Prostate gland (tissue), 2 donors: ENCODE measurements around the gene OSBPL7. TPM values are rescaled to one million over a fixed set of nuclear protein-coding genes. Genes with fewer than 3 reads are reported as not detected.

Experiments used
- DNase-seq: peaks from one replicate; pipeline ENCODE4 v3.0.0-alpha.2; 2019; ENCODE audit warnings: low spot score
- H3K27ac ChIP-seq, 2 donors: fragments of 200-600 bp; sonication (generic); 2 replicates each; pipeline ENCODE4 v1.5.1; 2017 to 2019
- H3K27me3 ChIP-seq: fragments of 200-600 bp; sonication (generic); replicated peaks from 2 replicates; pipeline ENCODE4 v1.5.1; 2019; ENCODE audit not compliant: insufficient read depth
- H3K36me3 ChIP-seq, 2 donors: fragments of 200-600 bp; sonication (generic); 1 replicate in 1 of 2; 2 replicates in 1 of 2; pipeline versions ENCODE4 v1.5.1 to v1.8.1; 2017 to 2019
- H3K4me1 ChIP-seq: fragments of 200-600 bp; sonication (generic); replicated peaks from 2 replicates; pipeline ENCODE4 v1.5.1; 2019
- H3K4me3 ChIP-seq, 2 donors: fragments of 200-600 bp; sonication (generic); 2 replicates each; pipeline ENCODE4 v1.5.1; 2017 to 2019
- H3K9me3 ChIP-seq: fragments of 200-600 bp; sonication (generic); 2 replicates; pipeline ENCODE4 v1.5.1; 2017
- CTCF ChIP-seq, 4 experiments: fragments of 200-600 bp in 2 of 4; fragments of 450-650 bp in 2 of 4; sonication (generic) in 2 of 4; IDR thresholded peaks; 1 replicate in 3 of 4; 2 replicates in 1 of 4; pipeline ENCODE4 v1.5.1; 2016 to 2019; ENCODE audit warnings: antibody characterized with exemption in 4 of 4, mild to moderate bottlenecking in 2 of 4, moderate library complexity in 2 of 4
- POLR2A ChIP-seq: fragments of 450-650 bp; IDR thresholded peaks from one replicate; pipeline ENCODE4 v1.6.1; 2016; ENCODE audit warnings: antibody characterized with exemption, mild to moderate bottlenecking
- POLR2AphosphoS5 ChIP-seq: sonication (generic); formaldehyde crosslinking; IDR thresholded peaks from one replicate; pipeline ENCODE4 v1.6.1; 2017; ENCODE audit warnings: antibody characterized with exemption
- WGBS: methylation state at CpG from one replicate; pipeline ENCODE4 v1.1.5; 2018; 5-methylcytosine and 5-hydroxymethylcytosine counted together
- intact Hi-C: fragments of 100-400 bp; cut with DNase I; formaldehyde crosslinking; loops from one replicate; pipeline ENCODE4 v1.14.2; 2022
- total RNA-seq, 2 donors: library from RNA; depleted of rRNA; stranded (reverse); fragments of >200 nt; gene quantifications; one replicate each; pipeline ENCODE4 v1.1.0, GENCODE V29; 2016

OSBPL7 gene
- total RNA-seq, 2 donors from 2014 or later = 15.0 to 19.2 TPM

GRCh38 chr17:47789611-47790561 is 31.7 kb downstream of the OSBPL7 start:
- 2% methylated on average over 61 of the region's 70 CpGs for WGBS
- Histone ChIP-seq H3K9me3 (no peaks in the 10 kb centered on the region), H3K27me3 (peaks cover 10% of the 10 kb centered on the region), H3K4me3 (peak overlapping the region; percentile 7 to 24), H3K4me1 (peaks cover 3% of the 10 kb centered on the region), H3K36me3 (no peaks in the 10 kb centered on the region), H3K27ac (no peak overlapping the region)
- peak in 2 of 4 experiments; percentile 37 to 41 for TF ChIP-seq CTCF (IDR thresholded peaks at IDR 0.05)
- TF ChIP-seq POLR2AphosphoS5 = no peak
- DNase-seq = no peak
- intact Hi-C loops = loop anchor here (5.0 kb wide), 1 partner anchor 128 kb away; no protein-coding TSS in a partner anchor

GRCh38 chr17:47785538-47786123 is 36.0 kb downstream of the OSBPL7 start:
- peaks cover 3% of the 10 kb centered on the region for H3K4me1 ChIP-seq
- H3K27me3 ChIP-seq = peaks cover 5% of the 10 kb centered on the region
- intact Hi-C loops = no loop called here
- WGBS = 37% methylated on average over 5 of the region's 5 CpGs
- no peak for DNase-seq
- no peaks in the 10 kb centered on the region for H3K9me3 ChIP-seq
- TF ChIP-seq POLR2AphosphoS5 (no peak), CTCF (IDR thresholded peaks at IDR 0.05) (no peak), POLR2A (no peak)
- H3K36me3 ChIP-seq = no peaks in the 10 kb centered on the region
- no peak overlapping the region for H3K4me3 ChIP-seq
- no peak overlapping the region for H3K27ac ChIP-seq

GRCh38 chr17:47781397-47781796 is 40.2 kb downstream of the OSBPL7 start:
- 58% methylated on average over 5 of the region's 5 CpGs for WGBS
- no peaks in the 10 kb centered on the region for H3K36me3 ChIP-seq
- H3K4me1 ChIP-seq = no peaks in the 10 kb centered on the region
- H3K9me3 ChIP-seq = no peaks in the 10 kb centered on the region
- H3K27me3 ChIP-seq = no peaks in the 10 kb centered on the region
- no peak overlapping the region for H3K27ac ChIP-seq
- no peak for DNase-seq
- intact Hi-C loops = no loop called here
- no peak overlapping the region for H3K4me3 ChIP-seq
- TF ChIP-seq CTCF (IDR thresholded peaks at IDR 0.05) = no peak
- TF ChIP-seq POLR2AphosphoS5 = no peak
- no peak for TF ChIP-seq POLR2A

GRCh38 chr17:47778184-47778635 is 43.4 kb downstream of the OSBPL7 start:
- H3K9me3 ChIP-seq = no peaks in the 10 kb centered on the region
- TF ChIP-seq POLR2A = no peak
- TF ChIP-seq CTCF (IDR thresholded peaks at IDR 0.05) = no peak
- TF ChIP-seq POLR2AphosphoS5 = no peak
- no peak overlapping the region for H3K4me3 ChIP-seq
- DNase-seq = no peak
- H3K27me3 ChIP-seq = peaks cover 2% of the 10 kb centered on the region
- intact Hi-C loops = no loop called here
- 36% methylated on average over 24 of the region's 45 CpGs for WGBS
- no peaks in the 10 kb centered on the region for H3K36me3 ChIP-seq
- no peaks in the 10 kb centered on the region for H3K4me1 ChIP-seq
- H3K27ac ChIP-seq = no peak overlapping the region
